Measurements from ENCODE around the gene DAB2IP.
A peak's percentile ranks its signal among the peaks of the same experiment; 100 is the strongest.

The DAB2IP gene

DNA sequence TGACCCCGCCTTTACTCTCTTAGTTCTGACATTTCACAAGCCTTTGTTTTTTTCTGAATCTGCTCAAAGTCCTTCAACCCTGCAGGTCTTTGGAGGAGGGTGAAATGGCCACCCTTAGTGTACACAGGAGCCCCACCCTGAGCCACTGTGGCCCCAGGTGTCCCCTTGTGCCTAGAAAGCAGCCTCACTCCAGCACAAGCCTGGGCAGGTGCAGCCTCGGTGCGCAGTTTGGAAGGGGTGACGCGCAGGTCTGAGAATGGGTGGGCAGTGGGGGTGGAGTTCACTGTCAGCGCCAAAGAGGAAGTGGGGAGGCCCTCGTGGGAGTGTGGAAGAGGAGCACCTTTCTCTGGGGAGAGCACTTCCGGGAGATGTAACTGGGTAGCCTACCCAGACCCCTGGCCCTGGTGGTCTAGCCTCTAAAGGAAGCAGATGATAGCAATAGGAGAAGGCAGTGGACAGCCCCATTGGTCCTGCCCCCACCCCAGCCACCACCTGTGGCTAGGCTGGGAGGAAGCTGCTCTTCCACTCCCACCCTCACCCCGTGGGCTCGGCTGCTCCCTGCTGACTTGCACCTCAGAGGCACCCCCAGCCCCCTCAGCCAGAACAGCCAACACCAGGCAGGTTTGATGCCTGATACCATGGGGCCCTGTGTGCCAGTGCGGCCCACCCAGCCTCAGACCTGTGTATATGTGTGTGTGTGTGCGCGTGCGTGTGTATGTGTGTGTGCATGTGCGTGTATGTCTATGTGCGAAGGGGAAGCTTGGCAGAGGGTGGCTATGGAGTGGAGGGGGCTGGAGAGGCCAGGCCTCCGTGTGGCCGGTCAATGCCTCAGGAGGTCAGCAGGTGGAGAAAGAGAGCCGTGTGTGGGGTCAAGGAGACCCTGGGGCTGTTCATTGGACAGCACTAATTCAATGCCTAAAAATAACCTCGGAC, 16.8 kb upstream of the DAB2IP start:
- peak; percentile 27 for DNase-seq (ENCODE audit: low read depth)
- H3K4me3 ChIP-seq (replicated peaks; ENCODE audit: low read depth, low read length) = no peak overlapping the region
- TF ChIP-seq, protein P1, sequence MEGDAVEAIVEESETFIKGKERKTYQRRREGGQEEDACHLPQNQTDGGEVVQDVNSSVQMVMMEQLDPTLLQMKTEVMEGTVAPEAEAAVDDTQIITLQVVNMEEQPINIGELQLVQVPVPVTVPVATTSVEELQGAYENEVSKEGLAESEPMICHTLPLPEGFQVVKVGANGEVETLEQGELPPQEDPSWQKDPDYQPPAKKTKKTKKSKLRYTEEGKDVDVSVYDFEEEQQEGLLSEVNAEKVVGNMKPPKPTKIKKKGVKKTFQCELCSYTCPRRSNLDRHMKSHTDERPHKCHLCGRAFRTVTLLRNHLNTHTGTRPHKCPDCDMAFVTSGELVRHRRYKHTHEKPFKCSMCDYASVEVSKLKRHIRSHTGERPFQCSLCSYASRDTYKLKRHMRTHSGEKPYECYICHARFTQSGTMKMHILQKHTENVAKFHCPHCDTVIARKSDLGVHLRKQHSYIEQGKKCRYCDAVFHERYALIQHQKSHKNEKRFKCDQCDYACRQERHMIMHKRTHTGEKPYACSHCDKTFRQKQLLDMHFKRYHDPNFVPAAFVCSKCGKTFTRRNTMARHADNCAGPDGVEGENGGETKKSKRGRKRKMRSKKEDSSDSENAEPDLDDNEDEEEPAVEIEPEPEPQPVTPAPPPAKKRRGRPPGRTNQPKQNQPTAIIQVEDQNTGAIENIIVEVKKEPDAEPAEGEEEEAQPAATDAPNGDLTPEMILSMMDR (IDR thresholded peaks at IDR 0.05; ENCODE audit: low read length, missing control alignments) = peak; percentile 57

DNA sequence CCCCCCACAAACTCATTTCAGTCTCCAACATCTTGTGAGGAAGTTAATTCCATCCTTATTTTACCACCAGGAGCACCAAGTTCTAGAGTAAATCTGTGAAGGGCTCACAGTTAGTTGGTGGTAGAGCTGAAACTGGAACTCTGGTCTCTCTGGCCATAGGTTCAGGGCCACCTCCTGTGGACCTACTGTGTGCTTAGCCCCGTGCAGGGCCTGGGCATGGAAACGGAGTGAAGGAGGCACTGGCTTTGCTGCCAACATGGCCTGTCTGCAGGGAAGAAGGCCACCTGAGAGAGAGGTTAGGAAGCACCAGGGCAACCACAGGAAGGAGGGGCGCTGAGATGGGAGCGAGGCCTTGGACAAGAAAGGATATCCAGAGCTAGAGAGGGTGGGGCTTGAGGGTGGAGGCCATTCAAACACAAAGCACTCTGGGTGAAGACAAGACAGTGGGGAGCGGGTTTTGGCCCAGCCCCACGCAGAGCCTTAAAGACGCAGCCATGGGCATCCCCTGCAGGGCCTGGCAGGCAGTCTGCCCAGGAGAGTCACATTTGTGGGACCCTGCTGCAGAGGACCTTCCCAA, 16.0 kb upstream of the DAB2IP start:
- no peak for DNase-seq (ENCODE audit: low read depth)
- TF ChIP-seq, protein P1 (IDR thresholded peaks at IDR 0.05; ENCODE audit: low read length, missing control alignments) = no peak
- no peak overlapping the region for H3K4me3 ChIP-seq (replicated peaks; ENCODE audit: low read depth, low read length)

DNA sequence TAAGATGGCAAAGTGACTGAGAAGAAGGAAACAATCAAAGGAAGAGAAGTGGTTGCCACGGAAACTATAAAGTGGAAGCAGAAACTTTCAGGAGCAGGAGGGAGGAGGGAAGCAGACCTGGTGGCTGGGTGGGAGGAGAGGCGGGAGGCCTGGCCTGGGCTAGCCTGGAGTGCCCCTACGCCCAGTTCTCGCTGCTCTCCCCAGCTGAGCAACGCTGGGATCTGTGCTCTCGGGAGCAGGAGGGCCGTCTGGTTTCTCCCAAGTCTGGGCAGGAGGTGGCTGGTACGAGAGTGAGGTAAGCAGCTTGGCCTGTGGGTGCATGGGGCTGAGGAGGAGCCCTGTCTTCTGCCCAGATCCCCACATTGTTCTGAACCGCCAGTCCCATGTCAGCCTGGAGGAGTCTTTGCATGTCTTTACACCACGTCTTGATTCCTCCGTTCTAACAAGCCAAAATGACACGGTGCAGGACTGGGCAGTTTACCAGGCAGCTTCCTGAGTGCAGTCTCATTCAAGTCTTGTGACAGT, 15.0 kb upstream of the DAB2IP start:
- TF ChIP-seq, protein P1 (IDR thresholded peaks at IDR 0.05; ENCODE audit: low read length, missing control alignments) = no peak
- H3K4me3 ChIP-seq (replicated peaks; ENCODE audit: low read depth, low read length) = no peak overlapping the region
- peak; percentile 67 for DNase-seq (ENCODE audit: low read depth)

DNA sequence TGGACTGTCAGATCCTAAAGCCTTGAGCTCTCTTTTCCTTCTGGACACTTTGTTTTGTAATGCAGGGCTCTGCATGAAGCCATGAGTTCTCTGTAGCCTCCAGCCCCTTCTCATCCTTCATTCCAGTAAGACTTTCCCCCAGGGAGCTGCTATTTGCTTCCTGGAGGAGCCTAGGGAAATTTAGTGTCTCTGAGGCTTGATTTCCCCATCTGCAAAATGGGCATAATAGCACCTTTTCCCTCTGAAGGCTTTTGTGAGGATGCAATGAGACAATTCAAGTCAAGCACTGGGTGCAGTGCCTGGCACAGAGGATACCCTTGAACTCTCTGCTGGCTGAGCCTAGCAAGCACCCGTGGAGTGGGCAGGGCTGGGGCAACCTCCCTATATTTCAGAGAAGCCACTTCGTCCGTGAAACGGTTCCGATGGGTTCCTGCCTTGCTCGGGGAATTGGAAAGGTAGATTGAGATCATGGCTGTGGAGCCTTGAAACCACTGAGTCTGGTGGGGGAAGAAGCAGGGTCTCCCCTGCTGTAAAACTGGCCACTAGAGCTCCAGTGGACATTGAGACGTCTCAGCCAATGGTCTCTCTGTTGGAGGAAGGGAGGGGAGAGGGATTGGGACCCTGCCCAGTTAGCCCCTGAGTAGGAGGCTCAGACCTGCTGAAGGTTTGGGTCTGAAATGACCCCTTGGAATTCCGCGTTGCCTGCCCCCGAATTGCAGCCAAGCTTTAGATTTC, 14.3 kb upstream of the DAB2IP start:
- TF ChIP-seq, protein P1 (IDR thresholded peaks at IDR 0.05; ENCODE audit: low read length, missing control alignments) = no peak
- no peak for DNase-seq (ENCODE audit: low read depth)
- no peak overlapping the region for H3K4me3 ChIP-seq (replicated peaks; ENCODE audit: low read depth, low read length)

DNA sequence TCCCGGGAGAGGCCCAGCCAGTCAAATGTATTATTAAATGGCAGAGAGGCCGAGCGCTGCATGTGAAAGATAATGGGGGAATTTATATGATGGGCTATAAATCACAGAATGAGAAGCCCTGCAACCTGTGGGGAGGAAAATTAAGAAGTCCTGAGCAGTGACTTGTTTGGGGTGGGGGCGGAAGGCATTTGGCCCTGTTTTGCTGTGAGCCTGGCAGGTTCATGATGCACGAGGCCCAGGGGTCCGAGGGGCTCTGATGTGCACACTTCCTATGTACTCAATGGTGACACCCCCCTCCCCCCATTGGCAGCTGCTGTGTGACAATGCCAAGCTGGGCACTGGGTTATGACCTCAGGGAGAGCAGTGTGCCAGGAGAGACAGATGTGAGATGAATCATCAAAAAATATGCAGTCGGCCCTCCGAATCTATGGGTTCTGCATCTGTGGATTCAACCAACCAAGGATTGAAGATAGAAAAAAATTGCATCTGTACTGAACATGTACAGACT, 13.7 kb upstream of the DAB2IP start:
- TF ChIP-seq, protein P1 (IDR thresholded peaks at IDR 0.05; ENCODE audit: low read length, missing control alignments) = no peak
- H3K4me3 ChIP-seq (replicated peaks; ENCODE audit: low read depth, low read length) = no peak overlapping the region
- peak; percentile 49 for DNase-seq (ENCODE audit: low read depth)

DNA sequence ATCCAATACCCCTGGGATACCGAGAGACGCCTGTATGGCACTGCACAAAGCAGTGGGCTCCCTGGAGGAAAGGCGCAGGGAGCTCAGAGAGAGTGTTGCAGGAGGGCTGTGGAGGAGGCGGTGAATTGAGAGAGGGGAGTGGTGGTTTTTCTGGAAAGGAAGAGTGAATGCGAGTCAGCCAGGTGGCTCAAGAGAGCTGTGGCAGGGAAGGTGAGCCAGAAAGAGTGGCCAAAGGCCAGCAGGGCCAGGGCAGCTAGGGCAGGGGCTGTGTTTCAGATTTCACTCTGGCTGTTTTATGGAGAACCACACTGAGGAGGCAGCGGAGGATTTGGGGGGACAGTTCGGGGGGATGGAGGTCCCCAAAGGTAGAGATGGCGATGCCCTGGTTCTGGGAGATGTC, 13.0 kb upstream of the DAB2IP start:
- no peak for DNase-seq (ENCODE audit: low read depth)
- TF ChIP-seq, protein P1 (IDR thresholded peaks at IDR 0.05; ENCODE audit: low read length, missing control alignments) = no peak
- H3K4me3 ChIP-seq (replicated peaks; ENCODE audit: low read depth, low read length) = no peak overlapping the region

Data from fibroblast of pulmonary artery (primary cell).